ENCODE results near the gene PTPRM.

PTPRM gene

DNA sequence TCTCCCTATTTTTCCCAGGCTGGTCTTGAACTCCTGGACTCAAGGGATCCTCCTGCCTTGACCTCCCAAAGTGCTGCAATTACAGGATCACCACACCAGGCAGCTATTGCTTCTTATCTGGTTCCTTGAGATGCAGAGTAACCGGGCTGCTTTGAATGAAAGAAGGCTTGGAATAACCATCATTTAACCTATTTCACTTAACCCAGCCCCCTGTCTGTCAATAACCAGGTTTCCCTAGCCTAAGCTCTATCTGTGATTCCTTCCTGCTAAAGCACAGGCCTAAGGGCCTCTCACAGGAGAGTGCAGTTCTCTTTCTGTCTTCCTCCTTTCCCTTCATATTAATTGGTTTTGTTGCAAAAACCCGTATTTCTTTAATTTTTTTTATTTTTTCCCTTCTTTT, 648.6 kb downstream of the PTPRM start:
- H3K9me3 ChIP-seq (ENCODE audit: control insufficient read depth, low read length), result no peaks in the 10 kb centered on the region
- no peak overlapping the region for H3K4me3 ChIP-seq (ENCODE audit: extremely low read depth, insufficient read depth, low read length, poor library complexity, severe bottlenecking)
- WGBS, 2 experiments (ENCODE audit: insufficient coverage in 2 of 2), result 71 to 80% methylated on average over 2 of the region's 2 CpGs
- no peaks in the 10 kb centered on the region for H3K36me3 ChIP-seq (ENCODE audit: control insufficient read depth, insufficient read depth, low read length)
- H3K4me1 ChIP-seq (ENCODE audit: control insufficient read depth, insufficient read depth, low read length, poor library complexity, severe bottlenecking), result peaks cover 5% of the 10 kb centered on the region
- no peak overlapping the region for H3K27ac ChIP-seq (ENCODE audit: low read depth, low read length, severe bottlenecking)

DNA sequence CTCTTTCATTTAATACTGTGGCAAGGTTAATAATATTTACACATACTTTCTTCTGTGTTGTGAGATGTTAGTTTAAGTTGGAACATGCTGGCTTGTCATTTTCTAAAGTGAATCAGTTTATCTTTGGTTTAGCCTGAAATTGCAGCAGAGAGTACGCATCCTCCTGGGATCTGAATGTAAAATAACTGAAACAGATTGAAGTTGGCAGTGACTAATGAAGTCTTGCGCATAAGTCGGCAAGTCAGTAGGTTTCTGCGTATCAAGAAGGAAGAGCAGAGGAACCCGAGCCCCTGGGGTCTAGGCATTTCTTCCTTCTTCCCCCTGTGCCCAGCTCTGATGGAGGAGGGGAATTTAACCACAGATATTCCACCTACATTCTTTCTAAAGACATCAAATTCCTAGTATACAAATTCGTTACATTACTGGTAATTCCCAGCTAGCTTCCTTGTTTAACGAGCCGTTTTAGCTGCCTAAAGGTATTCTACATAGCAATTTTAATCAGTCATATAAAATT, 650.0 kb downstream of the PTPRM start:
- H3K27ac ChIP-seq (ENCODE audit: low read depth, low read length, severe bottlenecking), result no peak overlapping the region
- no peak overlapping the region for H3K4me3 ChIP-seq (ENCODE audit: extremely low read depth, insufficient read depth, low read length, poor library complexity, severe bottlenecking)
- H3K9me3 ChIP-seq (ENCODE audit: control insufficient read depth, low read length), result no peaks in the 10 kb centered on the region
- no peaks in the 10 kb centered on the region for H3K36me3 ChIP-seq (ENCODE audit: control insufficient read depth, insufficient read depth, low read length)
- 61 to 77% methylated on average over 3 to 4 of the region's 8 CpGs for WGBS, 2 experiments (ENCODE audit: insufficient coverage in 2 of 2)
- peaks cover 5% of the 10 kb centered on the region for H3K4me1 ChIP-seq (ENCODE audit: control insufficient read depth, insufficient read depth, low read length, poor library complexity, severe bottlenecking)

DNA sequence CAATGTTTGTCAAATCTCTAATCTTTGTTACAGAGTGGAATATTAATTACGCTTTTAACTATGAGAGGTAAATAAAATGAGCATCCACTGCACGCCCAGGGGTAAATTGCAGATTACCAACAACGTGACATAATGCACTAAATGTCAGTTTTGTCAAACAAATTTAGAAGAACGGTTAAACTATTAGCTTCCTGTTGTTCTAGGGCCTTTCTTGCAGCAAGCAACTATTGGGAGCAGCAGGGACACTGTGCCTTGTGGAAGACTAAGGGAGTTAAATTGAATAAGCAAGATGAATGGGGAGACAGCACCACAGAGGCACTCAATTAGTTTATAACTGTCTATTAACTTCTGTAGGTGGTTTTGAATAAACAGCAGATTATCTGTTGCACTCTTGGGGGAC, 651.1 kb downstream of the PTPRM start:
- H3K4me3 ChIP-seq (ENCODE audit: extremely low read depth, insufficient read depth, low read length, poor library complexity, severe bottlenecking), result no peak overlapping the region
- 18 to 61% methylated on average over 3 to 4 of the region's 4 CpGs for WGBS, 2 experiments (ENCODE audit: insufficient coverage in 2 of 2)
- H3K27ac ChIP-seq (ENCODE audit: low read depth, low read length, severe bottlenecking), result no peak overlapping the region
- no peaks in the 10 kb centered on the region for H3K9me3 ChIP-seq (ENCODE audit: control insufficient read depth, low read length)
- no peaks in the 10 kb centered on the region for H3K36me3 ChIP-seq (ENCODE audit: control insufficient read depth, insufficient read depth, low read length)
- peaks cover 5% of the 10 kb centered on the region for H3K4me1 ChIP-seq (ENCODE audit: control insufficient read depth, insufficient read depth, low read length, poor library complexity, severe bottlenecking)

DNA sequence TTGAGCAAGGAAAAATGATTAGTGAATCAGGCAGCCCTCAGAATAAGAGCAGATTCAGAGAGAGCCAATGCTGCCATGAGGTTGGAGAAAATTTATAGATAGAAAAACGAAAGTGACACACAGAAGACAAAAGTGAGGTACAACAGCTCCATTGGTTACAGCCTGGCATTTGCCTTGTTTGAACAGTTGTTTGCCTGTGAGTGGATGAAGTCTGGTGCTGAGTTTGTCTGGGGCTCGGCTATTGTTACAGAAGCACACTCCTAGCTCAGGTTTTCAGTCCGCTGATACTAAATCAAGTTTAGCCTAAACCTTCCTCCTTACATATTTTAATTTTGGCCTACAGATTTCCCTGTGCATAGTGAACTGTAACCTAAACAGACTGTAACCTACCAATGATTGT, 654.3 kb downstream of the PTPRM start:
- WGBS, 2 experiments (ENCODE audit: insufficient coverage in 2 of 2), result 100% methylated on average over 1 of the region's 3 CpGs; no CpG with 5 or more reads in 1 of the 2 experiments

DNA sequence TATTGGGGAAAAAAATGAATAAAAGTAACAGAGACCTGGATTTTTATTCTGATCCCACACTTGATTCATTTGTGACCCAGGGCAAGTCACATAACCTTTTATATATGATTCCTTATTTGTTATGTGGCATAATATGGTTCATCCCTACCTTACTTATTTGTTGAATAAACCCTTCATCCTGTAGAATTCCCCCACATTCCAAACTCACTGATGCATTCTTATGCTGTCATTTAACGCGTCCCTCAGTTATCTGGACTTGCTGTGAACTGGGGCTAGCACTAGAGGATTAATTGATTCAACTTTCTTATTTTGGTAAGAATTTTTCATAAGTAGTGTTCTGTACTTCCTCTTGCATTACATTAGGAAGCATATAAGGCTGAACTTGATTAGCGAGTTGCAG, 657.5 kb downstream of the PTPRM start:
- no peak overlapping the region for H3K27ac ChIP-seq (ENCODE audit: low read depth, low read length, severe bottlenecking)
- H3K4me1 ChIP-seq (ENCODE audit: control insufficient read depth, insufficient read depth, low read length, poor library complexity, severe bottlenecking), result peaks cover 4% of the 10 kb centered on the region
- H3K9me3 ChIP-seq (ENCODE audit: control insufficient read depth, low read length), result peaks cover 10% of the 10 kb centered on the region
- no peaks in the 10 kb centered on the region for H3K36me3 ChIP-seq (ENCODE audit: control insufficient read depth, insufficient read depth, low read length)
- no peak overlapping the region for H3K4me3 ChIP-seq (ENCODE audit: extremely low read depth, insufficient read depth, low read length, poor library complexity, severe bottlenecking)
- WGBS, 2 experiments (ENCODE audit: insufficient coverage in 2 of 2), result no CpG with 5 or more reads among the region's 3 CpGs

More for the DNA sequence above, 654.3 kb downstream of the PTPRM start:
- H3K9me3 ChIP-seq (ENCODE audit: control insufficient read depth, low read length), result peaks cover 5% of the 10 kb centered on the region
- no peak overlapping the region for H3K27ac ChIP-seq (ENCODE audit: low read depth, low read length, severe bottlenecking)
- H3K4me3 ChIP-seq (ENCODE audit: extremely low read depth, insufficient read depth, low read length, poor library complexity, severe bottlenecking), result no peak overlapping the region
- no peaks in the 10 kb centered on the region for H3K36me3 ChIP-seq (ENCODE audit: control insufficient read depth, insufficient read depth, low read length)
- peaks cover 5% of the 10 kb centered on the region for H3K4me1 ChIP-seq (ENCODE audit: control insufficient read depth, insufficient read depth, low read length, poor library complexity, severe bottlenecking)

DNA sequence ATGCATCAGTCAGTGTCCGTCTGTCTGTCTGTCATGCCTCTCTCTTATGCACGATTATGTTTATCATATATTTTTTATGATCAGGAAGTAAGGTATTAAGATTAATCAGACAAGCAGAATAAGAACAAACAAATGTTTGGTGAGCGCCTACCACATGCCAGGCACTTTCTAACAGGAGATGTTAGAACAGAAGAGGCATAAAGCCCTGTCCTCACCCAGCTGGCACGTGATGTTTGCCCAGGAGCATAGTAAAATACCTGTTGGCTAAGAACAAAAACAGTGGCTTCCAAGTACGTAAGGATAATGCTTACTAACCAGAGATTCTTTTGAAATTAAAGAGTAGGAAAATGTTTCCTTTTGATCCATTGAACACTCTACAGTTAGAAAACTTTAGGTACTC, 661.9 kb downstream of the PTPRM start:
- Histone ChIP-seq H3K4me1 (ENCODE audit: control insufficient read depth, insufficient read depth, low read length, poor library complexity, severe bottlenecking) (no peaks in the 10 kb centered on the region), H3K4me3 (ENCODE audit: extremely low read depth, insufficient read depth, low read length, poor library complexity, severe bottlenecking) (no peak overlapping the region), H3K27ac (ENCODE audit: low read depth, low read length, severe bottlenecking) (no peak overlapping the region), H3K9me3 (ENCODE audit: control insufficient read depth, low read length) (peaks cover 10% of the 10 kb centered on the region), H3K36me3 (ENCODE audit: control insufficient read depth, insufficient read depth, low read length) (no peaks in the 10 kb centered on the region)
- WGBS, 2 experiments (ENCODE audit: insufficient coverage in 2 of 2), result 92 to 100% methylated on average over 1 to 2 of the region's 5 CpGs

DNA sequence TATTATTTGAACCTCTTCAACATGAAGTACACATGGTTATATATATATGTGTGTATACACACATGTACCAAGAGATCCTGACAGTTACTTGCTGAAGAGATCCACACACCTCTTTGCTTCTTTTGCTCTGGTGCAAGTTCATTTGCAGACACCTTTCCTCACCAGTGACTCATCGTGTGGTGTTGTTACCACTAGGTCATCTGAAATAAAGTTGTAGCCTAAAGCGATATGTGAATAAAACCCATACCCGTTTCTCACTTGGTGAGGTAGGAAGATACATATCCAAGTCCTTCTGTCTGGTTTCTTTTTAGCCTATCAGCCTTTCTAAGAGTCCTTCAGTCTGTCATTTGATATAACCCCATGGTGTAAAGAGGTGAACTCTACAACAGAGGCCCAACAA, 662.7 kb downstream of the PTPRM start:
- H3K27ac ChIP-seq (ENCODE audit: low read depth, low read length, severe bottlenecking), result no peak overlapping the region
- no peak overlapping the region for H3K4me3 ChIP-seq (ENCODE audit: extremely low read depth, insufficient read depth, low read length, poor library complexity, severe bottlenecking)
- peaks cover 10% of the 10 kb centered on the region for H3K9me3 ChIP-seq (ENCODE audit: control insufficient read depth, low read length)
- no peaks in the 10 kb centered on the region for H3K4me1 ChIP-seq (ENCODE audit: control insufficient read depth, insufficient read depth, low read length, poor library complexity, severe bottlenecking)
- no peaks in the 10 kb centered on the region for H3K36me3 ChIP-seq (ENCODE audit: control insufficient read depth, insufficient read depth, low read length)
- 92% methylated on average over 2 of the region's 3 CpGs; no CpG with 5 or more reads in 1 of the 2 experiments for WGBS, 2 experiments (ENCODE audit: insufficient coverage in 2 of 2)

DNA sequence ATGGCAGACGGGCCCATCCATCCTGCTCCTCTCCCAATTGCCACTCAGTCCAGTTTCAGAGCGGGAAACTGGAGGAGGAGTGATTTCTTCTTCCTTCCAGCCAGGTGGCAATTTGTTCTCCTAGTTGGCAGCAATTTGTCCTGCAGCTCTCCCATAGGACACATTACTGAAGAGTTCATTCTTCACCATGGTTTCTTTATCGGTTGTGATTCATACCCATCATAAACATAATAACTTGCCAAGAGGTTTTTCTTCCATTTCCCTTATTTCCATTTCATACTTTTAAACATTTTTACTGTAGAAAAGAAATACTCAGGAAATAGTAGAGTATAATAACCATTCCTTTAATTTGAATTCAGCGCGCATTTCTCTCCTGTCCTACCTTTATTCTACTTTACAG, 664.2 kb downstream of the PTPRM start:
- Histone ChIP-seq H3K4me3 (ENCODE audit: extremely low read depth, insufficient read depth, low read length, poor library complexity, severe bottlenecking) (no peak overlapping the region), H3K4me1 (ENCODE audit: control insufficient read depth, insufficient read depth, low read length, poor library complexity, severe bottlenecking) (no peaks in the 10 kb centered on the region), H3K27ac (ENCODE audit: low read depth, low read length, severe bottlenecking) (no peak overlapping the region), H3K36me3 (ENCODE audit: control insufficient read depth, insufficient read depth, low read length) (no peaks in the 10 kb centered on the region), H3K9me3 (ENCODE audit: control insufficient read depth, low read length) (peaks cover 7% of the 10 kb centered on the region)
- WGBS, 2 experiments (ENCODE audit: insufficient coverage in 2 of 2), result 79% methylated on average over 3 of the region's 5 CpGs; no CpG with 5 or more reads in 1 of the 2 experiments

DNA sequence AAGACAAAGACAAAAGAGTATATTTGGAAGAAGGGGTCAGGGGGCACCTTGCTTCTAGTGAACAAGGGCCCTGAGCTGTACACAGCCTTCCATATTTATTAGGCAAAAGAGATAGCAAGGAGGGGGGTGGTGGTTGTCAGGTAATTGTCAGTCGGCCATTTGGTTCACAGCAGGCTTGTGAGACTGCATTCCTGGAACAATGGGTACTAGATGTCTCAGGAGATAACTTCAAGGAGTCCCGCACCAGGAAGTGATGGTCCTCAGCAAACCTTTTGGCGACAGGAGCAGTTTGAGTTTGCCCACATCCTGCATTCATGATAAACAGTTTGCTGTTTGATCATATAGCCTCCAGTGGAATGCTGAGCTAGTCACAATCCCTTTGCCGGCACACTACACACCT, 665.7 kb downstream of the PTPRM start:
- H3K4me3 ChIP-seq (ENCODE audit: extremely low read depth, insufficient read depth, low read length, poor library complexity, severe bottlenecking), result no peak overlapping the region
- no peaks in the 10 kb centered on the region for H3K4me1 ChIP-seq (ENCODE audit: control insufficient read depth, insufficient read depth, low read length, poor library complexity, severe bottlenecking)
- no peak overlapping the region for H3K27ac ChIP-seq (ENCODE audit: low read depth, low read length, severe bottlenecking)
- WGBS, 2 experiments (ENCODE audit: insufficient coverage in 2 of 2), result 49 to 61% methylated on average over 4 of the region's 4 CpGs
- no peaks in the 10 kb centered on the region for H3K36me3 ChIP-seq (ENCODE audit: control insufficient read depth, insufficient read depth, low read length)
- H3K9me3 ChIP-seq (ENCODE audit: control insufficient read depth, low read length), result no peaks in the 10 kb centered on the region

DNA sequence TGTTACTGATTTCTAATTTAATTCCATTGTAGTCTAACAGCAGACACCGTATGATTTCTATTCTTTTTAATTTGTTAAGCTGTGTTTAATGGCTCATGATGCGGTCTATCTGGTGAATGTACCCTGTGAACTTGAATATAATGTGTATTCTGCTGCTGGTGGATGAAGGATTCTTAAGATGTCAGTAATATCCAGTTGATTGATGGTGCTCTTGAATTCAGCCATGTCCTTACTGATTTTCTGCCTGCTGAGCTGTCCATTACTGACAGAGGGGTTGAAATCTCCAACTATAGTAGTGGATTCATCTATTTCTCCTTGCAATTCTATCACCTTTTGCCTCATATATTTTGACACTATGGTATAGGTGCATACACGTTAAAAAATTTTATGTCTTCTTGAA, 668.8 kb downstream of the PTPRM start:
- 93 to 100% methylated on average over 1 to 2 of the region's 3 CpGs for WGBS, 2 experiments (ENCODE audit: insufficient coverage in 2 of 2)
- Histone ChIP-seq H3K27ac (ENCODE audit: low read depth, low read length, severe bottlenecking) (no peak overlapping the region), H3K4me1 (ENCODE audit: control insufficient read depth, insufficient read depth, low read length, poor library complexity, severe bottlenecking) (no peaks in the 10 kb centered on the region), H3K4me3 (ENCODE audit: extremely low read depth, insufficient read depth, low read length, poor library complexity, severe bottlenecking) (no peak overlapping the region), H3K9me3 (ENCODE audit: control insufficient read depth, low read length) (no peaks in the 10 kb centered on the region), H3K36me3 (ENCODE audit: control insufficient read depth, insufficient read depth, low read length) (no peaks in the 10 kb centered on the region)

DNA sequence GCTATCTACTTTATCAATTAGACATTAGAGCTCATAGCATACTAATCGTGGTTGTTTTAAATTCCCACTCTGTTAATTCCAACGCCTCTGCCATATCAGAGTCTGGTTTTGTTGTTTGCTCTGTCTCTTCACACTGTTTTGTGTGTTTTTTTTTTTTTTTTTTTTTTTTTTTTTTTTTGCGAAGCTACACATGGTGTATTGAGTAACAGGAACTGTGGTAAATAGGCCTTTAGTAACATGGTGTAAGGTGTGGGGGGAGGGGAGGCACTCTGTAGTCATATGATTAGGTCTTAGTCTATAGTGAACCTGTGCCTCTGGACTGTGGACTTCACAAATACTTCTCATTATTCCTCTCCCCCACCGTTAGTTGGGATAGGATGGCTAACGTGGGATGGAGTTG, 671.4 kb downstream of the PTPRM start:
- Histone ChIP-seq H3K27ac (ENCODE audit: low read depth, low read length, severe bottlenecking) (no peak overlapping the region), H3K9me3 (ENCODE audit: control insufficient read depth, low read length) (no peaks in the 10 kb centered on the region), H3K4me1 (ENCODE audit: control insufficient read depth, insufficient read depth, low read length, poor library complexity, severe bottlenecking) (no peaks in the 10 kb centered on the region), H3K4me3 (ENCODE audit: extremely low read depth, insufficient read depth, low read length, poor library complexity, severe bottlenecking) (no peak overlapping the region), H3K36me3 (ENCODE audit: control insufficient read depth, insufficient read depth, low read length) (no peaks in the 10 kb centered on the region)
- WGBS, 2 experiments (ENCODE audit: insufficient coverage in 2 of 2), result 73 to 100% methylated on average over 1 to 2 of the region's 5 CpGs

Data from mesodermal cell (in vitro differentiated cells).